Measurements from ENCODE around the gene TMEM256. TPM values are rescaled to one million over a fixed set of nuclear protein-coding genes. Genes with fewer than 3 reads are reported as not detected.
A peak's percentile ranks its signal among the peaks of the same experiment; 100 is the strongest.

Gene TMEM256
- polyA plus RNA-seq, 2 of the 4 experiments (the other 2 are of a cell fraction), result 127 to 164 TPM

DNA sequence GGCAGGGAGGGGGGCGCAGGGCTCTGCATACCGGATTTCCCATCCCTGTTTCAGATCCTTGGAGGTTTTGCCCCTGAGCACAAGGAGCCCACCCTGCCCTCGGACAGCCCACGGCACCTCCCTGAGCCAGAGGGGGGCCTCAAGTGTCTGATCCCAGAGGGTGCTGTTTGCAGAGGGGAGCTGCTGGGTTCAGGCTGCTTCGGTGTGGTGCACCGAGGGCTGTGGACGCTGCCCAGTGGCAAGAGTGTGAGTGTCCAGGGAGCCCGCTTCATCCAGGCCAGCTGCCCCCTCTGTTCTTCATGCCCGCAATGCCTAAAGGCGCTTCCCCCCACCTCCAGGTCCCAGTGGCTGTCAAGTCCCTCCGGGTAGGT lies 20.5 kb downstream of the TMEM256 start:
- 96% methylated on average over 11 of the region's 11 CpGs for WGBS (ENCODE audit: missing lambda C conversion rate)
- POLR2A ChIA-PET, result interaction anchor here (0.6 to 1.3 kb wide), 2 partner anchors 11 to 339 kb away, joined by 4 to 5 read pairs; partner anchors contain the start of gene PLSCR3
- ATAC-seq, result no peak

DNA sequence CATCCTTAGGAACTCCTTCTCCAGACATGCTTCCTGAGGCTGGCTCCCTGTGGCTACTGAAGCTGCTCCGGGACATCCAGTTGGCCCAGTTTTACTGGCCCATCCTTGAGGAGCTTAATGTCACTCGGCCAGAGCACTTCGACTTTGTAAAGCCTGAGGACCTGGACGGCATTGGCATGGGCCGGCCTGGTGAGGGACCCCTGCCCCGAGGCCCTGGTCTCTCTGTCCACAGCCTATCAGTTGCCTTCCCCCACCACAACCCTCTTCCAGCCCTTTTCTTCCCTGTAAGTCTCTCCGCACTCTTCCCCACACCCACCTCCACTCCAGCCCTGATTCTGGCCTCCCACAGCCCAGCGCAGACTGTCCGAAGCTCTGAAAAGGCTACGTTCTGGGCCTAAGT lies 21.0 kb downstream of the TMEM256 start:
- H3K4me3 ChIP-seq, result no peak overlapping the region
- TF ChIP-seq, protein P1, sequence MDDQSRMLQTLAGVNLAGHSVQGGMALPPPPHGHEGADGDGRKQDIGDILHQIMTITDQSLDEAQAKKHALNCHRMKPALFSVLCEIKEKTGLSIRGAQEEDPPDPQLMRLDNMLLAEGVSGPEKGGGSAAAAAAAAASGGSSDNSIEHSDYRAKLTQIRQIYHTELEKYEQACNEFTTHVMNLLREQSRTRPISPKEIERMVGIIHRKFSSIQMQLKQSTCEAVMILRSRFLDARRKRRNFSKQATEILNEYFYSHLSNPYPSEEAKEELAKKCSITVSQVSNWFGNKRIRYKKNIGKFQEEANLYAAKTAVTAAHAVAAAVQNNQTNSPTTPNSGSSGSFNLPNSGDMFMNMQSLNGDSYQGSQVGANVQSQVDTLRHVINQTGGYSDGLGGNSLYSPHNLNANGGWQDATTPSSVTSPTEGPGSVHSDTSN (IDR thresholded peaks at IDR 0.05), result 0 out of 2 replicates have a peak, but pooled peaks have one; percentile 1
- no peak for TF ChIP-seq HDAC2 (IDR thresholded peaks at IDR 0.05)
- no peak for DNase-seq (ENCODE audit: low read depth in 1 of 2, low spot score in 1 of 2)
- no peaks in the 10 kb centered on the region for H3K4me1 ChIP-seq
- FAIRE-seq, result no peak
- H3K27ac ChIP-seq, result no peak overlapping the region
- peaks cover 20% of the 10 kb centered on the region for H3K9me3 ChIP-seq
- WGBS (ENCODE audit: missing lambda C conversion rate), result 86% methylated on average over 10 of the region's 10 CpGs
- ChIA-PET POLR2A (interaction anchor here (1.3 kb wide), 1 partner anchor 11 kb away, joined by 5 read pairs; the partner anchor contains the start of gene PLSCR3), CTCF (interaction anchor here (0.8 to 17.1 kb wide), 6 partner anchors 8 to 132 kb away, joined by 3 to 139 read pairs (median 6); partner anchors contain the start of genes KCTD11 and TMEM95)
- ATAC-seq, result peak in 1 of 2 experiments; percentile 7; a peak in 3 of 6 replicates
- H3K4me2 ChIP-seq, result no peak overlapping the region

More for the DNA sequence above, 20.5 kb downstream of the TMEM256 start:
- DNase-seq (ENCODE audit: low read depth in 1 of 2, low spot score in 1 of 2) (no peak), FAIRE-seq (no peak)
- TF ChIP-seq CHD4 (IDR thresholded peaks at IDR 0.05; ENCODE audit: borderline replicate concordance) (no peak), RARB (CRISPR knock-in tag; IDR thresholded peaks at IDR 0.05) (no peak), RCOR1 (IDR thresholded peaks at IDR 0.05; ENCODE audit: low read depth, low read length) (no peak), NPAS2 (CRISPR knock-in tag; IDR thresholded peaks at IDR 0.05; ENCODE audit: borderline replicate concordance) (no peak), GATA3 (IDR thresholded peaks at IDR 0.05; ENCODE audit: borderline replicate concordance) (no peak), EHMT2 (IDR thresholded peaks at IDR 0.05; ENCODE audit: low read depth) (no peak), HEYL (CRISPR knock-in tag; IDR thresholded peaks at IDR 0.05) (no peak), HOXA7 (CRISPR knock-in tag; IDR thresholded peaks at IDR 0.05) (no peak), RAD21 (conservative IDR thresholded peaks at IDR 0.05 in 1 of 2, IDR thresholded peaks at IDR 0.05 in 1 of 2) (no peak)
- TF ChIP-seq, protein P1 (IDR thresholded peaks at IDR 0.05), result no peak
- TF ChIP-seq, protein P2, sequence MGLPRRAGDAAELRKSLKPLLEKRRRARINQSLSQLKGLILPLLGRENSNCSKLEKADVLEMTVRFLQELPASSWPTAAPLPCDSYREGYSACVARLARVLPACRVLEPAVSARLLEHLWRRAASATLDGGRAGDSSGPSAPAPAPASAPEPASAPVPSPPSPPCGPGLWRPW (IDR thresholded peaks at IDR 0.05), result no peak
- Histone ChIP-seq H3K4me3 (no peak overlapping the region), H3K4me1 (no peaks in the 10 kb centered on the region), H3K9me3 (peaks cover 20% of the 10 kb centered on the region), H3K4me2 (no peak overlapping the region), H3K27ac (no peak overlapping the region)
- CTCF ChIA-PET, result interaction anchor here (1.0 to 17.1 kb wide), 6 partner anchors 9 to 131 kb away, joined by 3 to 139 read pairs (median 6); partner anchors contain the start of genes KCTD11 and TMEM95

DNA sequence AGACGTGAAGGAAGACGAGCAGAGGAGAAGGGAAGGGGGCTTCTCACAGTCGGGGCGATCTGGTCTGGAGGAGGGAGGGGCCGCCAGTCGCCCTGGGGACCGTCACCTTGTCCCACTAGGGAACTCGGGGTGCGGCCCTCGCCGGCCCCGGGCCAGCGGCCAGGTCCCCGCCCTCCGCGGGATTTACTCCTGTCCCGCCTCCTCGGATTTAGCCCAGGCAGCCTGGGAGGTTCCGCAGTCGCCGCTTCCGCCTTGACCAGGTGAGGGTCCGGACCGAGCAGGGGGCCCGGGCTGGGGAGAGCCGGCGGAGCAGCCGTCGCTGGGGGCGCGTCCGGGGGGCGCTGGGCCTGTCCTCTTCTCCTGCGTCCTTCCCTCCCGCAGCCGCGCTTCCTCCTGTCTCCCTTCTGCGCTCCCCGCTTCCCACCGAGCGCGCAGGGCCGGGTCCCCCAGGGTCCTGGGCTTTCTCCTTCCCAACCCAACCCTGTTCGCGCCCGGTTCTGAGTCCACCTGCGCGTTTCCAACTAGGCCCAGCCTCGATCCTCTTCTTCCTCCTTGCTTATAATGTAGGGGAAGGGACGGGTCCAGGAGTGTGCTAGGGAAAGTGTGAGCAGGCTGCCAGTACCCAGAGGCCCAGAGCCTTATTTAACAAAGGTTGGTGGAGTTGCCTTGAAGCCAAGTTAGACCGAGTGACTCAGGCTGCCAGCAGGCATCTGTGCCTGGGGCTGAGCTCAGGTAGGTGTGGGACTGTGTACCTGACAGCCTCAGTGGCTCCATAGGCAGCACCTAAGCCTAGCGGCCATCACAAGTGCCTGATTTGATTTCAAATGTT lies 22.8 kb downstream of the TMEM256 start, which contains the start of gene TNK1:
Gene TNK1 (plus strand): TSS at position 235 of the 829 bp plus-strand sequence. CDS start 1,838 bp downstream, outside the sequence.
- Histone ChIP-seq H3K27ac (peak within 1 kb of the TSS; percentile 55 to 74; a peak in 5 of 6 replicates), H3K4me1 (no peaks in the 10 kb centered on the region), H3K4me3 (peak within 1 kb of the TSS; percentile 46), H3K9me3 (peaks cover 20% of the 10 kb centered on the region), H3K4me2 (peak within 1 kb of the TSS; percentile 69)
- ChIA-PET POLR2A (interaction anchor here (0.9 to 2.1 kb wide), 3 partner anchors 13 to 23 kb away, joined by 3 to 8 read pairs (median 7); partner anchors contain the start of genes PLSCR3 and TMEM256), CTCF (interaction anchor here (1.3 to 17.1 kb wide), 5 partner anchors 21 to 180 kb away, joined by 4 to 139 read pairs (median 5); partner anchors contain the start of genes KCTD11, SENP3 and TMEM95)
- WGBS (ENCODE audit: missing lambda C conversion rate), result 37% methylated on average over 51 of the region's 52 CpGs
- DNase-seq (ENCODE audit: low read depth in 1 of 2, low spot score in 1 of 2) (no peak), ATAC-seq (peak; percentile 45 to 59; a peak in 5 of 6 replicates), FAIRE-seq (no peak)
- TF ChIP-seq RNF2 (IDR thresholded peaks at IDR 0.05; ENCODE audit: borderline replicate concordance, low read depth) (no peak), POLR2A (IDR thresholded peaks at IDR 0.05; ENCODE audit: low read length) (peak; percentile 35)
